BLaER1 treated with 17β-estradiol and CSF1 and Interleukin-3, amounts not matched to agents 10 nM and 100 nM (cell line): Measurements from ENCODE around the gene SLC22A5.
"Not testable (repeated sequence)": the region's sequence is repeated elsewhere in the genome, so short reads cannot be mapped to it uniquely, and the experiment has no call there.

Experiments used
- H3K27ac ChIP-seq, 11 experiments: shearing (Covaris generic); formaldehyde crosslinking; 2 replicates each; pipeline ENCODE4 v1.8.1; 2022
- H3K27me3 ChIP-seq, 11 experiments: shearing (Covaris generic); formaldehyde crosslinking; 2 replicates each; pipeline ENCODE4 v1.8.1; 2022
- H3K36me3 ChIP-seq, 11 experiments: shearing (Covaris generic); formaldehyde crosslinking; 2 replicates each; pipeline ENCODE4 v1.8.1; 2022
- H3K4me1 ChIP-seq, 10 experiments: shearing (Covaris generic); formaldehyde crosslinking; 2 replicates each; pipeline ENCODE4 v1.8.1; 2022
- H3K4me2 ChIP-seq, 11 experiments: shearing (Covaris generic); formaldehyde crosslinking; 2 replicates each; pipeline ENCODE4 v1.8.1; 2022
- H3K4me3 ChIP-seq, 10 experiments: shearing (Covaris generic); formaldehyde crosslinking; 2 replicates each; pipeline ENCODE4 v1.8.1; 2022
- H3K9ac ChIP-seq, 11 experiments: shearing (Covaris generic); formaldehyde crosslinking; 2 replicates each; pipeline ENCODE4 v1.8.1; 2022
- H3K9me3 ChIP-seq, 11 experiments: shearing (Covaris generic); formaldehyde crosslinking; replicated peaks in 1 of 11; 2 replicates each; pipeline ENCODE4 v1.8.1; 2022
- H4K20me1 ChIP-seq, 11 experiments: shearing (Covaris generic); formaldehyde crosslinking; 2 replicates each; pipeline ENCODE4 v1.8.1; 2022
- Cebpa-rat ChIP-seq, 11 experiments: shearing (Covaris generic); IDR thresholded peaks; 2 replicates each; pipeline ENCODE4 v1.8.1; 2022

SLC22A5 gene

DNA sequence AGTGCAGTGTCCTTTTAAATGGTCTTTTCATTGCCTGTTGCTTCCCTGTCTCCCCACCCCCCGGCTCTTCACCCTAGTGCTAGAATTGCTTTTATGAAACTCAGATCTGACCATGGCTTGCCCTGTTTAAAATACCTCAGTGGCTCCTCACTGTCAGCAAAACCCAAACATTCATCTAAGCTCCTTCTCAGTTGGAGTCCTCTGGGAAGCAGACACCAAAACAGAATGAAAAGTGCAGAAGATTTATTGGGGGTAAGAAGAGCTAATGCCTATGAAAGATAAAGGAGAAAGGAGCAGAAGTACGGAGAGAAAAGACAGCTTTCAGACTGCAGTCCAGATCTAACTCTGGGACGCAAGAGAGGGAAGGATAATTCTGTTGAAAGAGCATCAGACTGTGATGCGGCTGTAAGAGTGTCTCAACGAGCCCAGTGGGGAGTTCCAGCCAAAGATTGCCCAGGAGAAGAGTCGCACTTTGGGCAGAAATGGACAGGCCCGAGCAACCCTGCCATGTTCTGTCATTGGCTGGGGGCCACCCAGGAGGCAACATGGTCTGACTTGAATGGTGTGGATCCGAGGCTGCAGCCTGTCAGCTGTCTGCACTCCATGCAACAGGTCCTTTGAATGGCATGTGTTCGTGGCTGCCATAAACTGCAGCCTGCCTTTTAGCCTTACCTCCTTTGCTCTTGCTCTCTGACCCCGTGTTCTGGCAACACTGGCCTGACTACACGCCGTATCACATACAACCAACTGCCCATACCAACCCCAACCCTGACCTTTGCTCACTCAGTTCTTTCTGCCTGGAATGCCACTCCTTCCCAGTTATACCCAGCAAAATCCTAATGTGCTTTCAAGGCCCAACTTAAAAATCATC, 65.1 kb downstream of the SLC22A5 start:
- peaks cover 0 to 45% (median 17%) of the 10 kb centered on the region in 11 experiments; a peak in 11 of 22 replicates for H3K36me3 ChIP-seq
- peak overlapping the region; percentile 74 to 91 (median 85); a peak in 21 of 22 replicates for H3K4me2 ChIP-seq
- peak overlapping the region in 9 of 11 experiments; percentile 78 to 100 (median 91); a peak in 17 of 22 replicates for H3K27ac ChIP-seq
- TF ChIP-seq Cebpa-rat (IDR thresholded peaks at IDR 0.05) = no peak
- peak overlapping the region in 4 of 11 experiments; percentile 8 to 59 (median 31); a peak in 5 of 22 replicates for H3K9ac ChIP-seq
- no peaks in the 10 kb centered on the region for H3K27me3 ChIP-seq
- H3K4me3 ChIP-seq = no peak overlapping the region
- peaks cover 89 to 100% (median 95%) of the 10 kb centered on the region in 10 experiments for H3K4me1 ChIP-seq
- no peaks in the 10 kb centered on the region for H3K9me3 ChIP-seq
- no peaks in the 10 kb centered on the region for H4K20me1 ChIP-seq

DNA sequence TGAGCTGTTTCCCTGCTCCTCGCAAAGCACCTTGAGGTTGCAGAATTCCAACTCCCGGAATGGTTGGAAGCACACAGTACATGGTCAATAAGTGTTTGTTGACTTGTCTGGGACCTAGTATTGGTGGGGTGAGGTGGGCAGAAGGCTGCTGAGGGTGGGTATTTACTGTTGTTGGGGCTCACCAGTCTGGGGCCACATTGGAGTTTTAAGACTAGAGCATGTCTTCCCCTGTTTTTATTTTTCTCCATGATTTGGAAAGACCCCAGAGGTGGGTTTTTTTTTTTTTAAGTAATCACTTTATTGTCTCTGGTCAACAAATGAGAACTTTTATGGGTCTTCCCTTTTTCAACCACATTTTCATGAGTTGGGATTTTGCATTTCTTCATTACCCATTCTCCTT, 65.9 kb downstream of the SLC22A5 start:
- H3K4me1 ChIP-seq = peaks cover 89 to 100% (median 95%) of the 10 kb centered on the region in 10 experiments

DNA sequence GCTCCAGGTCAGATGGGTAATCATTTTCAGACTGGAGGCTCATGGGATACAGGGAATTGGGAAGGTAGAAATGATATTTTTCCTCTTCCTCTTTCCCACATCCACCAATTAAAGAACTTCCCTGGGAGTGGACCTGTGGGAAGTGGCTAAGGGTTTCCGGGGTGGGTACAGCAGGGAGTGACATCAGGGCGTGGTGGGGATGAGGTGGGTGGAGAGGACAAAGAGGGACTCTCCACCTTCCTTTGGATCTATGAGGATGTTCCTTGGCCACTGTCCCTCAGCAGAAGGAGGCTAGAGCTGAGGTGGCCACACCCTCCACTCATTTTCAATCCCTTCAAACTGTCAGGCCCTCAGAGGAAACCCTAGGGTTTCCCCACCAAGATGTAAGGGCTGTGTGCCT, 66.4 kb downstream of the SLC22A5 start:
- H3K4me3 ChIP-seq = no peak overlapping the region; a peak in 1 of 20 replicates
- TF ChIP-seq Cebpa-rat (IDR thresholded peaks at IDR 0.05) = no peak
- peak overlapping the region; percentile 74 to 91 (median 85) for H3K4me2 ChIP-seq
- H3K27me3 ChIP-seq = no peaks in the 10 kb centered on the region
- H3K9ac ChIP-seq = peak overlapping the region in 8 of 11 experiments; percentile 24 to 79 (median 69); a peak in 15 of 22 replicates
- H3K4me1 ChIP-seq = peaks cover 85 to 99% (median 93%) of the 10 kb centered on the region in 10 experiments
- peaks cover 0 to 51% (median 23%) of the 10 kb centered on the region in 11 experiments; a peak in 12 of 22 replicates for H3K36me3 ChIP-seq
- no peaks in the 10 kb centered on the region for H3K9me3 ChIP-seq
- H4K20me1 ChIP-seq = no peaks in the 10 kb centered on the region
- H3K27ac ChIP-seq = peak overlapping the region; percentile 43 to 100 (median 84); a peak in 20 of 22 replicates

More for the DNA sequence above, 65.9 kb downstream of the SLC22A5 start:
- Histone ChIP-seq H3K27ac (peak overlapping the region in 10 of 11 experiments; percentile 58 to 100 (median 88); a peak in 18 of 22 replicates), H4K20me1 (no peaks in the 10 kb centered on the region), H3K9ac (peak overlapping the region in 7 of 11 experiments; percentile 24 to 79 (median 70); a peak in 10 of 22 replicates), H3K36me3 (peaks cover 0 to 50% (median 19%) of the 10 kb centered on the region in 11 experiments; a peak in 11 of 22 replicates), H3K9me3 (no peaks in the 10 kb centered on the region), H3K4me3 (no peak overlapping the region), H3K27me3 (no peaks in the 10 kb centered on the region), H3K4me2 (peak overlapping the region; percentile 74 to 91 (median 85))
- no peak for TF ChIP-seq Cebpa-rat (IDR thresholded peaks at IDR 0.05)

DNA sequence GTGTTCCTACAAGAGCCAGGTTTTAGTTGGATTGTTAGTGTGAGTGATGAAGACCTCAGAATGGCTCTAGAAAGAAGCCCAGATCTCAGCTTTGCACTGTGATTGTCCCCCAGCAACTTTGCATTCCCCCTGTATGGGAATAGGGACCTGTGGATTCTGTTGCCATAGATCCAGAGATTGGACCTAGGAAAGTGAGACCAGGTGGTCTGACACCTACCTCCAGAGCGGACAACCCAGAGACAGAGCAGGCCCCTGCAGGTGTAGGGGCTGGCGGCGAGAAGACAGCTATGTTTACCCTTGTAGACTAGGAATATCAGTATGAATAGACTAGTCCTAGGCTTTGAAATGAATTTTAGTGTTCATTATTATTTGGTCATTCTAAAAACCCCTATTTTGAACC, 67.4 kb downstream of the SLC22A5 start:
- Histone ChIP-seq H4K20me1 (no peaks in the 10 kb centered on the region), H3K9me3 (no peaks in the 10 kb centered on the region), H3K4me1 (peaks cover 74 to 98% (median 88%) of the 10 kb centered on the region in 10 experiments), H3K27me3 (no peaks in the 10 kb centered on the region), H3K4me2 (peak overlapping the region; percentile 74 to 91 (median 87)), H3K27ac (peak overlapping the region; percentile 57 to 100 (median 84)), H3K4me3 (peak overlapping the region in 2 of 10 experiments; percentile 1 to 7; a peak in 2 of 20 replicates), H3K36me3 (peaks cover 0 to 59% (median 24%) of the 10 kb centered on the region in 11 experiments; a peak in 12 of 22 replicates), H3K9ac (peak overlapping the region; percentile 52 to 83 (median 70); a peak in 21 of 22 replicates)
- TF ChIP-seq Cebpa-rat (IDR thresholded peaks at IDR 0.05) = no peak

DNA sequence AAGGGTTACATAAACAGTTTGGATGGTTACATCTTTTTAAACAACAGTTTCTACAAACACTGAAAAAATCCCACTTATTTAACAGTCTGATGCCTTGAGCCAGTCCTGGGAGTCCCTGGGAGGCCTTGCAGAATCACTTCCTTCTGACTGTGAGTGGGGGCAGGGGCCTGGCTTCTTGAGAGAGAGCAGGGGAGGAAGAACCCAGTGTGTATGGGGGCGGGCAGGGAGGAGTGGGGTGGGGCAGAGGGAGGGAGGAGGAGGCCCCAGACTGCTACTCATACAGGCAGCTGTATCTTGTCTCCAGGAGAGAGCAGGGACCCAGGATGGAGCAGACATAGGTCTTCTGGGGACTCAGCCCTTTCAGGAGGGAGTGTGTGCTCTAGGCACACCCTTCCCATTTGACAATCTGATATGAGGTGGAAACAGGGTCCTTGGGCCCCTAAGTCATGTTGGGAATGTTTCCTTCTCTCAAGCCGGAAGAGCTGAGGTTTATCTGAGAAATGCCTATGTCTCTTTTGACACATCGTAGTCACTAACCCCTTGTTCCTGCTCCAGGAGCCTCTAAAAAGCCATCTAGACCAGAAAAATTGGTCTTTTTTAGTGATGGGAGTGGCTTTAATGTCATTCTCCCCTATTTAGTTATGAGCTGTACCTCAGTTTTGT, 68.2 kb downstream of the SLC22A5 start:
- Histone ChIP-seq H3K4me1 (peaks cover 67 to 97% (median 84%) of the 10 kb centered on the region in 10 experiments), H3K27ac (peak overlapping the region; percentile 57 to 100 (median 84)), H3K27me3 (no peaks in the 10 kb centered on the region), H3K36me3 (peaks cover 0 to 56% (median 19%) of the 10 kb centered on the region in 11 experiments; a peak in 10 of 22 replicates), H3K4me3 (peak overlapping the region in 3 of 10 experiments; percentile 24 to 30 (median 25); a peak in 7 of 20 replicates), H4K20me1 (no peaks in the 10 kb centered on the region), H3K4me2 (peak overlapping the region; percentile 74 to 91 (median 87)), H3K9ac (peak overlapping the region; percentile 52 to 86 (median 72); a peak in 21 of 22 replicates), H3K9me3 (no peaks in the 10 kb centered on the region)
- TF ChIP-seq Cebpa-rat (IDR thresholded peaks at IDR 0.05) = peak in 4 of 11 experiments; percentile 3 to 71 (median 54); a peak in 5 of 22 replicates

DNA sequence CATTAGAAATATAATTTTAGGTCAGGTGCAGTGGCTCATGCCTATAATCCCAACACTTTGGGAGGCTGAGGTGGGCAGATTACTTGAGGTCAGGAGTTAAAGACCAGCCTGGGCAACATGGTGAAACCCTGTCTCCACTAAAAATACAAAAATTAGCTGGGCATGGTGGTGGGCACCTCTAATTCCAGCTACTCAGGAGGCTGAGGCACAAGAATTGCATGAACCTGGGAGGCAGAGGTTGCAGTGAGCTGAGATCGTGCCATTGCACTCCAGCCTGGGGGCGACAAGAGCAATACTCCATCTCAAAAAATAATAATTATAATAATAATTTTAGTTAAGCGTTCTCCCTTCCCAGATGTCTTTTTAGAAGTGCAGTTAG, 68.7 kb downstream of the SLC22A5 start:
- H3K4me1 ChIP-seq = peaks cover 68 to 97% (median 85%) of the 10 kb centered on the region in 10 experiments
- peaks cover 0 to 56% (median 14%) of the 10 kb centered on the region in 11 experiments; a peak in 10 of 22 replicates for H3K36me3 ChIP-seq
- H3K4me3 ChIP-seq = peak overlapping the region in 3 of 10 experiments; percentile 24 to 30 (median 25); a peak in 6 of 20 replicates
- H3K27ac ChIP-seq = peak overlapping the region; percentile 57 to 100 (median 84)
- not testable (repeated sequence) for H3K27me3 ChIP-seq, H4K20me1 ChIP-seq, H3K9me3 ChIP-seq
- H3K4me2 ChIP-seq = peak overlapping the region; percentile 72 to 91 (median 85)
- H3K9ac ChIP-seq = peak overlapping the region; percentile 52 to 86 (median 72); a peak in 21 of 22 replicates

DNA sequence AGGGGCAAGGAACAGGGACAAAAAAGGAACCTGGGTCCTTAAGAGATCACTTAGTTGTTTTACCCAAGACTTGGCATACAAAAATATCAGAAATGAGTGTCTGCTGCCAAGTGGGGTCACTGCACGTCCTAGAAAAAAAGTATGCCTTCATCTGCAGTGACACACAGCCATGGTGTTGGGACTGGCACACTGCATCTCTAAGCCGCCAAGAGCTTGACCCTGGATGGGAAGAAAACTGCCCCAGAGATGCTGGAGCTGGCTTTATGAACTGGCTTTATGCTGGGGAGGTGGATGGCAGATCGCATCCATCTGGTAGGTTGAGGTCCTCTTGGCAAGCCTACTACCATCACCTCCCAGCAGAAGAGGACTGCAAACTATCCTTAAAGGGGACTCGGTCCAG, 69.4 kb downstream of the SLC22A5 start:
- Histone ChIP-seq H3K27me3 (no peaks in the 10 kb centered on the region), H3K4me2 (peak overlapping the region; percentile 72 to 91 (median 85)), H3K4me3 (no peak overlapping the region), H4K20me1 (no peaks in the 10 kb centered on the region), H3K9ac (peak overlapping the region in 9 of 11 experiments; percentile 64 to 86 (median 78); a peak in 18 of 22 replicates), H3K4me1 (peaks cover 73 to 97% (median 88%) of the 10 kb centered on the region in 10 experiments), H3K9me3 (no peaks in the 10 kb centered on the region), H3K36me3 (peaks cover 0 to 56% (median 14%) of the 10 kb centered on the region in 11 experiments; a peak in 11 of 22 replicates), H3K27ac (peak overlapping the region in 10 of 11 experiments; percentile 72 to 100 (median 88); a peak in 20 of 22 replicates)
- no peak for TF ChIP-seq Cebpa-rat (IDR thresholded peaks at IDR 0.05)

DNA sequence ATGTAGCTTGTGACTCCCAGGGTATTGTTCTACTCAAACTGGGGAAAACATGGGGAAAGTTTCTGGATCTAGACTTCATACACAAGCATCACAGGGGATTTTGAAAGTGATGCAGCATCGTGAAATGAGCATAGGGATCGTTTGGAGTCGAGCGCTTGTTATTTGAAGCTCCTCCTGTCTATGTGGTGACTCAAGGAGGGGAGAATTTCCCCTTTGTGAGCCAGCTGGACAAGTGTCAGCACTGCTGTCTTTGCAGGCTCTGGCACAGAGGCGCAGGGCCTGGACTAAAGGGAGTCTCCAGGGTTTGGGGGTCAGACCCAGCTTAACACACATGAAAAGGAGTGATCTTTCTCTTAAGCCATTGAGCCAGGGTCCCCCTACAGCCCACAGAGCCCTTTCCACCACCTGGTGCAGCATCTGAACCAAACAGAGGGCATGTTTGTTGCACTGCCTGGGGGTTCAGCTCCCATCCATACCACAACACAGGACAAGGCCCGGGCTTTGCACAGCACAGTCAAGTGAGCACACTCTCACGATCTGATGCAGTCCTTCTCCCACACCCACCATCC, 70.1 kb downstream of the SLC22A5 start:
- Histone ChIP-seq H4K20me1 (no peaks in the 10 kb centered on the region), H3K27me3 (no peaks in the 10 kb centered on the region), H3K9ac (peak overlapping the region in 10 of 11 experiments; percentile 31 to 86 (median 68); a peak in 17 of 22 replicates), H3K27ac (peak overlapping the region; percentile 9 to 100 (median 84); a peak in 20 of 22 replicates), H3K4me2 (peak overlapping the region; percentile 72 to 91 (median 85)), H3K4me3 (no peak overlapping the region), H3K9me3 (no peaks in the 10 kb centered on the region), H3K4me1 (peaks cover 73 to 97% (median 88%) of the 10 kb centered on the region in 10 experiments), H3K36me3 (peaks cover 0 to 56% (median 14%) of the 10 kb centered on the region in 11 experiments; a peak in 11 of 22 replicates)
- TF ChIP-seq Cebpa-rat (IDR thresholded peaks at IDR 0.05) = no peak
